Stimulated activated naive CD8-positive, alpha-beta T cell treated with anti-CD3 and anti-CD28 coated beads, Interleukin-15, amount 100 ng/mL, for 72 hours (primary cell): Measurements from ENCODE around the gene SDHA.
"Not testable (repeated sequence)": the region's sequence is repeated elsewhere in the genome, so short reads cannot be mapped to it uniquely, and the experiment has no call there.

Source experiments
- ATAC-seq: fragments of 150-1000 bp; cut with Tn5 transposase; 2 replicates; pipeline ENCODE4 v1.10.0; 2021; ENCODE audit warnings: mild to moderate bottlenecking, moderate library complexity
- DNase-seq, 2 donors: peaks; one replicate each; pipeline ENCODE4 v3.0.0; 2021 to 2022
- H3K27ac Mint-ChIP-seq, 2 donors: one replicate each; pipeline ENCODE4 v1.8.0; 2022; ENCODE audit warnings: mild to moderate bottlenecking in 2 of 2, mixed read lengths in 2 of 2, moderate library complexity in 2 of 2
- H3K27me3 Mint-ChIP-seq: one replicate; pipeline ENCODE4 v1.8.0; 2022; ENCODE audit warnings: mixed read lengths
- H3K4me1 Mint-ChIP-seq: one replicate; pipeline ENCODE4 v1.8.0; 2022; ENCODE audit warnings: mild to moderate bottlenecking, mixed read lengths
- H3K4me3 Mint-ChIP-seq, 2 donors: one replicate each; pipeline ENCODE4 v1.8.0; 2022; ENCODE audit warnings: mild to moderate bottlenecking in 2 of 2, mixed read lengths in 2 of 2, moderate library complexity in 1 of 2
- H3K9me3 Mint-ChIP-seq, 2 donors: one replicate each; pipeline ENCODE4 v1.8.0; 2022; ENCODE audit warnings: mixed read lengths in 2 of 2

SDHA gene

GRCh38 chr5:303741-304140, 85.6 kb downstream of the SDHA start:
- H3K27me3 Mint-ChIP-seq, H3K27ac Mint-ChIP-seq, DNase-seq, H3K9me3 Mint-ChIP-seq, H3K4me3 Mint-ChIP-seq, ATAC-seq: not testable (repeated sequence)
- H3K4me1 Mint-ChIP-seq: peaks cover 34% of the 10 kb centered on the region

- H3K27me3 Mint-ChIP-seq: no peaks in the 10 kb centered on the region
- peaks cover 28% of the 10 kb centered on the region for H3K4me1 Mint-ChIP-seq
- no peak overlapping the region for H3K4me3 Mint-ChIP-seq
- H3K9me3 Mint-ChIP-seq: no peaks in the 10 kb centered on the region
- DNase-seq: no peak
- ATAC-seq: no peak
- H3K27ac Mint-ChIP-seq: no peak overlapping the region
These were observed 86.9 kb downstream of the SDHA start for GRCh38 chr5:305050-305449.

DNA sequence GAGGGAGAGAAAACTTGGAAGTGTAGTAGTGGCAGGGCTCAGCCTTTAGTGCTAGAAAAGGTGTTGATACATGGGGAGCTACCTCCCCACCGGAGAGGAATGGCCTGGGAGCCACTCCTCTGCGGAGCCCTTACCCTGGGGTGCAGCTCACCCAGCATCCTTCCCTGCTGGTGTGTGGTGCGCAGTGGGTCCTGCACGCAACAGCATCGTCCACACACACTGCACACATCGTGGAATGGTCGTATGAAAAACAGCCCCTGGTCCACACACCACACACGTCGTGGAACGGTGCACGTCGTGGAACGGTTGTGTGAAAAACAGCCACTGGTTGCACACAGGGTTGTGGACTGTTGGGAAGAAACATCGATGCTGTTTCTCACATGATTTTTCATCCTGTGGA, 87.3 kb downstream of the SDHA start:
- Mint-ChIP-seq H3K9me3 (no peaks in the 10 kb centered on the region), H3K27ac (no peak overlapping the region), H3K27me3 (no peaks in the 10 kb centered on the region), H3K4me3 (no peak overlapping the region), H3K4me1 (peaks cover 28% of the 10 kb centered on the region)
- DNase-seq (no peak), ATAC-seq (no peak)

DNA sequence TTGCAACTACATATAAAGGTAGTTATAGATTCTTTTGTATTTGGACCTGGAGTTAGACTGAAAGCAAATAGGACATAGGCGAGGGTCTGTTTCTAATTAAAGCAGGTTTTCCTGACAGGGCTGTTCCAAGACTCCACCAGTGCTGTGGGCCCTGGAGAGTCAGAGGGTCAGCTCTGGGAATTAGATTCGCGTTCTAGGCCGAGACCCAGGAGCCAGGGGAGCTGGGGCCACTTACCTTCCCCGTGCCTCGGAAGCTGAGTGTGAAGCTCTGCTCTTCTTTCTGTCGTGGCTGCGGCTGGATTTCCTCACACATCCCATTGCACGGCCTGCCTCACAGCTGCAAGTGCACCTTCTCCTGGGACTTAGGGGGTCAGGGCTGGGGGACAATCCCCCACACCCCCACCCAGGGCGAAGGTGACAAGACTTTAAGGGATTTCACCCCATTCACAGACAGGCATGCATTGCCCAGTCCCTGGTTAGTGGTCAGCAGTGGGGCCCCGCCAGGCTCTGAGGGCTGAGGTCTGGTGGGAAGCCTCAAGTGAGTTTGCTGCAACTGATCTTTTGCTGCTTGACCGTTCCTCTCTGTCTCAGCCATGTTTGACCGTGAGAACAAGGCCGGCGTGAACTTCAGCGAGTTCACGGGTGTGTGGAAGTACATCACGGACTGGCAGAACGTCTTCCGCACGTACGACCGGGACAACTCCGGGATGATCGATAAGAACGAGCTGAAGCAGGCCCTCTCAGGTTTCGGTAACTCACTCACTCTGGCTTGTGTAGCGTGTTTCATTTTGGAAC, 88.1 kb downstream of the SDHA start:
- Mint-ChIP-seq H3K27ac (peak overlapping the region in 1 of 2 donors; percentile 37), H3K4me3 (no peak overlapping the region)
- DNase-seq: no peak

More for the DNA sequence above, 88.1 kb downstream of the SDHA start:
- ATAC-seq: no peak
- Mint-ChIP-seq H3K4me1 (peaks cover 23% of the 10 kb centered on the region), H3K27me3 (no peaks in the 10 kb centered on the region), H3K9me3 (no peaks in the 10 kb centered on the region)
